ENCODE measurements around the gene ARHGEF4. TPM values are rescaled to one million over a fixed set of nuclear protein-coding genes. Genes with fewer than 3 reads are reported as not detected.

ARHGEF4 gene
- total RNA-seq, 1 experiment from 2014 or later: 0.72 TPM

DNA sequence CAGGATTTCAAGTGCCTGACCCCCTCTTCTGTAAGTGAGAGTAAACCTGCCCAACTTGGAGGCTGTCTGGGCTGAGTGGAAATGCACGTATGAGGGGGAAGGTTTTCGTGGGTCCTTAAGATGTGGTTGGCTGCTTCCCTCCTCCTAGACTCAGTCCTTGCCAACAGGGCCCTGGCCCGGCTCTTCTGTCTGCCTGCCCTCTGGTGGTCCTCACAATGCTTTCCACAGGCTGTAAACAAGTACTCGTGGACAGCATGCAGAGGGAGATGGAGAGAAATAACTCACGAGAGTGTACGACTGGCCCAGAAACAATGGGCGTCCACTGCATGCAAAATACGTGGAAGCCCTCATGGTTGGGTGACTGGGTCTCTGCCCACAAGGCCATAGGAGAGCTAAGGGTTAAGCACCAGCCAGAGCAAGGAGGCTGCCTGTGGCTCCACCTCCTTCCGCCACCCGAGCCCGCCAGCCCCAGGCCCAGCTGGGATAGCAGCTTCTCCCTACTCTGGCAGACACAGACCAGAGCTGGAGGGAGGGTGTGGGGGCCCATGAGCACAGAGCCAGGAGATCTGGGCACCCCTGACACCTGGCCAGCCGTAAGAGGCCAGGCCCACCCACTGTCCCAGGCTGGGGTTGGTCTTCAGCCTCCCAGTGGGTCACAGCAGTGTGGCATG, 17.0 kb upstream of the ARHGEF4 start:
- DNase-seq (ENCODE audit: low read depth): no peak

DNA sequence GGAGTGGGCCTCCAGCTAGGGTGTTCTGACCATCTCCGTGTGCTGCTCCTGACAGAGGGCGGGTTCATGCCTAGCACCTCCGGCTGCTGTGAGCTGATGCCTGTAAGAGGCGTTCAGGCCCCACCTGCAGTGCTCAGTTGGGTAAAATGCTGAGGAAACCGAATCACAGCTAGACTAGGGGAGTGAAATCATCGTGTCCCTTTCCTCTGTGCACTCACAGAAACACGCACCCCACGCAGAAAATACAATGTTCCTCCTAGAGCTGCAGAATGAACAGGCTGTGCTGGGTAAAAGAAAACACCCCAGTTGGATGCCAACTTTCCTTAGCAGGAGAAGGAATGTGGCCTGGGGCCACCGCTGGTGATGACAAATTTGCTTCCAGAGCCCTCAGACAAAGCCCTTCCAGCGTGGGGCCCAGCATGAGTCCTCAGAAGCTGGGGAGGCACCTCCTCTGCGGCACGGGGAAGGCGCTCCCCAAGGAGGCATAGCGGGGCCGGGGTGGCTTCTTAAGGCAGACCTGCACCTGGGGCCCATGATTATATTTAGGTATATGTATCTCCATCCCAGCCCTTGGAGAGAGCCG, 16.3 kb upstream of the ARHGEF4 start:
- DNase-seq (ENCODE audit: low read depth): no peak

DNA sequence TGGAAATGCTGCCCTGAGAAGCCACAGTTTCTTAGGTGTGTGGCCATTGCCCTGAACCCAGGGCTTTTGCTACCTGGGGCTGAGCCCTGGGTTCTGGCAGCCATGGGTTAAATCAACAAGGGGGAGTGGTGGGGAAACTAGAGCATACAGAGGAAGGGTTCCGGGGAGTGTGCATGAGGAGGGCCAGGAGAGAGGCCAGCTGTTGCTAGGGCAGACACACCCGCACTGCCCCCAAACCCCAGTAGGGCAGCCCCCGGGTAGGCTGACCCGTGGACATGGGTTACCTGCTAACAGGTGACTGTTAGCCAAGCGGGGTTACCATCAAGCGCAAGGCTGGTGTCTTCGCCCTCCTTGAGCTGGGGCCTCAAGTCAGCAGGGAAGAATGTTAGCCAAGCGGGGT, 14.8 kb upstream of the ARHGEF4 start:
- no peak for DNase-seq (ENCODE audit: low read depth)

DNA sequence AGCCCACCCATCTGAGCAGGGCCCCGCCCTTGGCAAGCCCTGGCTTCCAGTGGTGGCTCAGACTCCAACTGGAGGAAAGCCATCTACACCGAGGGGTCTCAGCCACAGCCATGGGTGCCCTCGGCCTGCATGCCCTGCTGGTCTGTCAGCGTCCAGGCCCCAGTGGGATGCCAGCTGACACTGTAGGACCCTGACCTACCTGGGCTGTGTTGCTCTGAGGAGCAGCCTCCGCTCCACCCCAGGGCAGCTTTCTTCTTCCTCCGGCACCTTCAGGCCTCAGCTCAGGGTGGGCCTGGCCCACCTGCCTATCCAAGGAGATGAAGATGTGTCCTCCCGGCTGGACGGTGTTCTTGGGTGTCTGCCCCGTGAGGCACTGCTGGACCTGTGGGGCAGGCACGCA, 13.9 kb upstream of the ARHGEF4 start:
- DNase-seq (ENCODE audit: low read depth): no peak

DNA sequence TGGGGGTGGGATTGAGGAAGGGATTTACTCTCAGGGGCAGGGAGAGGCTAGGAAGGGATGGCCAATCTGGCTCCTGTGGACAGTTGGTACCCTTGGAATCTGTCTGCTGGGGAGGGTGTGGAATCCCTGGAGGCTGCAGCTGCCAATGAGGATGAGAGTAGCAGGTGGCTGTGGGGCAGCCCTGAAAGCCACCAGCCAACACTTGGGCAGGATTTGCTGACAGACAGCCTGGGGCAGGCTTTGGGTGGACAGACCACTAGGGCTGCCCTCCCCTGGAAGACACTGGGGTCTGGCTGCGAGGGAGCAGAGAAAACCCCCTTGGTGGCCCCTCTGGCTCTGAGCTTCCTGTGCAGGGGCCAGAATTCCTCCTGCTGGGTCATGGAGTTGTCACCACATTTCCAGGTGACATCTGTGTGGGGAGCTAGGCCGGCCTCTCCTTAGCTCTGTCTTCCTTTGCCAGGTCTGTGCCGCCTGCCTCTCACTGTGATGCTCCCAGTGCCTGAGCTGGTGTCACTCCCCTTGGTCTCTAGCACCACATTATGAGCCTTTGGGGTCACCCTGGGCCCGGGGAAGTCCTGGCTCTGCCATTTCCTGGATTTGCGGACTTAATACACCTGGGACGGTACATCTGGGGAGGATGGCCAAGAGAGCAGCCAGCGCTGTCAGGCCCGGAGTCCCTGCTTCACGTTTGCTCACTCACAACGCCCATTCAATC, 13.4 kb upstream of the ARHGEF4 start:
- no peak for DNase-seq (ENCODE audit: low read depth)

DNA sequence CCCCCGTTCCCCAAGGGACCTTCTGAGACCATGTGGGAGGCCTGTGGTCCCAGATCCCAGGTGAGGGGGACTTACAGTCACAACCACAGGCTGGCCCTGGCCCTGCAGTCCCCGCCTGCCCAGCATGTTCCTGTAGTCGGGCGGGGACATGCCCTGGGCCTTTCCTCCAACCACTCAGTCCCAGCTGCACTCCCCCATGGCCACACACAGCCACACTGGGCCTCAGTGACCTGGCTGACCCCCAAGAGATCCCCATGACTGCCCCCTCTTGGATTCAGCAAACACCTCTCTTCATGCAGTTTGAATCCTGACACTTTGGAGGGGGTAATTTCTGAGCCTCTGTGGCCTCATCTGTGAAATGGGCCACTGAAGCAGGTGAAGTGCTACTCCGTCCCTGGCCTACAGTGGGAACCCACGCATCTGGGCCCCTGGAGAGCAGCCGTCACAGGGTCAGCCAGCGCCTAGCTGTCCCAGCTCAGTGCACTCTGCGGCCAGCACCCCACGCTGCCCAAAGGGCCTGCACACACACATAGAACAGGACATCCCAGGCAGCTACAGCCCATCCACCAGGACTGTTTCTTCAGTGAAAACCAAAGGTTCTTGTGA, 12.7 kb upstream of the ARHGEF4 start:
- no peak for DNase-seq (ENCODE audit: low read depth)

DNA sequence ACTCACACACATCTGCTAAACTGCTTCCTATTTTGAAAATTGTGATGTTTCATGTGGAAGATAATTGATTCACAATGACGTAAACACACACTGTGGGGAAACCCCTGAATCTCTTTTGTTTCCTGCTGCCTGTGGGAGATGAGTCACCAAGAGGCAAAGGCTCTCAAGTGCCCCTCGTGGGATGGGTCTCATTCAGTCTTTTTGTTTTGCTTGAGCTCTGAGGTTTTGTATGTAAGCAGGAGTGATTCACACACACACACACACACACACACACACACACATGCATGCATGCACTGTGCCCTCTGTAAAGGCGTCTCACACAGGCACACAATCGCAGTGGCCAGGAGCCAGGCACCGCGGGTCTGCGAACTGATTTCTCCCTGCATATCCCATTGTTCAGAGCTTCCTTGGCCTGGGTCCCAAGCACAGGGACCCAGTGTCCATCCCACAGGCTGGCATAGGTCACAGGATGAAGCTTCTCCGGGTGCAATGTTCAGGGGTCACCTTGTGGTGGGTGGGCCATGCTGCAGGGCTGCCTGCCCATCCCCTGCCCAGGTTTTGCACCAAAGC, 12.1 kb upstream of the ARHGEF4 start:
- peak; percentile 98 for DNase-seq (ENCODE audit: low read depth)

DNA sequence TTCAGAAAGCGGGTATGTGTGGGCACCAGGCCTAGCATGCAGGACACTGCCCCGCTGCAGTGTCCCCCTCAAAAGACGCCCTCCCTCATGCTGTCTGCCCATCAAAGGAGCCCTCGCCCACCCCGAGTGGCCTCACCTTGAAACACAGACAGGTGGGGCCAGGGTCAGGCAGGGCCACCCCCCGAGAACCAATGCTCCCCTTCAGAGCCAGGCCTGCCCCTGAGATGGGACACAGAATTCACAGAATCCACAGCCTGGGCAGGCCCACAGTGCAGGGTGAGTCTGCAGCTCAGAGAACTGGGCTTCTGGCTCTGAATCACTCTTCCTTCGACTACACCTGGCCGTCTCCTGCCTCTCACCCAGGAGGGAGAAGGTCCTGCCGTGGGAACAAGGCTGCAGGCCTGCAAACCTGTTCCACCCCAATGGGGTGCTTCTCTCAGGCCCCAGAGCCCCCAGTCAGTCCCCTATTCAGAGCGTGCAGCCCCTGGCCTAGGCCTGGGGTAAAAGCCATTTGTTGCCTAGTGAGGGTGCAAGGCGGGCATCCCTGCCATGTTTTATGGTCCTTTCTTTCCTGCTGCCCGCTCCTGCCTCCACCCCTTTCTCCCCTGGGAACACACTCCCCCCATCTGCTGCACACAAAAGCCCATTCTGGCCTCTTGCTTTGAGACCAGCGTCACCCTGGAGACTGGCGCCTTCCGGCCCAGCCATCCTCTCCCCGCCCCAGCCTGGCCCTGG, 11.3 kb upstream of the ARHGEF4 start:
- DNase-seq (ENCODE audit: low read depth): no peak

DNA sequence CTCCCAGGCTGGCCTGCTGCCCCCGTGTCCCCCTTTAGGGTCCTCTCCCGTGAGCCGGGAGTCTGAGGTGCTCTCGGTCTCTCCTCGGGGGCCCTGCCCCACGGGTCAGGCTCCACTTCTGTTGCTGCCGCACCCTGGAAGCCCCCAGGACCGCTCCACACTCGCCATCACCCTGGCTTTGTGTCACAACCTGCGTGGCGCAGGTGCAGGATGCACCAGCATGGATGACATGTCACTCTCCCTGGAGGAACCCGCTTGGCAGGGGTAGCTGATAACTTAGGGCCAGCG, 10.8 kb upstream of the ARHGEF4 start:
- DNase-seq (ENCODE audit: low read depth): no peak

DNA sequence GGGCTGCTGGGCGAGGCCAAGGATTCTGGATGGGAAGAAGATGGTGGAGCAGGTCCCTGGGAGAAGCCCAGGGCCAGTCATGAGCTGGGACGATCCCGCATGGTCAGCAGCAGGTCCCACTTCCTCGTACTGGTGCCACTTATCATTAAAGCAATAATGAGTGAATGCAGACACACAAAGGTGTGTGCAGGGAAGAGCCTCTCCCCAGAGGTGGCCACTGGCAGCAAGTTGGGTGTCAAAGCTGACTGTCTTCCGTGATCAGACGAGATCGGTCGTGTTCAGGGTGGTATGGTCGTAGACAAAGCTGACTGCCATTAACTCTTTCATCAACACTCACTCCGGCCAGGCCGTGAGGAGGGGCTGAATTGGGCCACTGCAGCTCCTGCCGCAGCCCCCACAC, 10.3 kb upstream of the ARHGEF4 start:
- no peak for DNase-seq (ENCODE audit: low read depth)

DNA sequence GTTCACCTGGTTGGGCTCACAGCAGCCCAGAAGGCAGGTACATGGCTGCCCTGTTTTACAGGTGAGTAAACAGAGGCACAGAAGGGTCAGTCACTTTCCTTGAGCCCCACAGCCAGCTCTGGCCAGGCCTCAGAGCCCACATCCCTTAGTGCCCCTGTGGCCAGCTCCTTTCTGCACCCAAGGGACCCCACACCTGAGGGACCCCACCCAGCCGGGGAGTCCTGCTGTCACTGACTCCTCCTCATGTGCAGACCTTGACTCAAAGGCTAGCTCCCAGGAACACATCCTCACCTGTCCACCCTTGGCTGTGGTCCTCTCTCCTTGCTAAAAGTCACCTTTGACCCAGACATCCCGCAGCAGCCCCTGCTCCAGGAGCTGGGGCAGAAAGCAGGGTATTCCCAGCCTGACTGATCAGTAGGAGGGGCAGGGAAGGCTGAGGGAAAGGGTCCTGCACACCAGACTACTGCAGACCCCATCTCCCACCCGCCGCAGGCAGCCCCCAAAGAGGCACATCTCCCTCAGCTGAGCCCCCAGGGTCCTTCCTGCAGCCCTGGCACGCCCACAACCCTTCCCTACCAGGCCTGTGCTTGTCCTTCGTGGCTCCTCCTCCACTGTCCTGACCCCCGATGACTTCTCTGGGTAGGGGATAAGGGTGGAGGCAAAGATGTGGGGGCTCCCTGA, 9.8 kb upstream of the ARHGEF4 start:
- DNase-seq (ENCODE audit: low read depth): no peak

DNA sequence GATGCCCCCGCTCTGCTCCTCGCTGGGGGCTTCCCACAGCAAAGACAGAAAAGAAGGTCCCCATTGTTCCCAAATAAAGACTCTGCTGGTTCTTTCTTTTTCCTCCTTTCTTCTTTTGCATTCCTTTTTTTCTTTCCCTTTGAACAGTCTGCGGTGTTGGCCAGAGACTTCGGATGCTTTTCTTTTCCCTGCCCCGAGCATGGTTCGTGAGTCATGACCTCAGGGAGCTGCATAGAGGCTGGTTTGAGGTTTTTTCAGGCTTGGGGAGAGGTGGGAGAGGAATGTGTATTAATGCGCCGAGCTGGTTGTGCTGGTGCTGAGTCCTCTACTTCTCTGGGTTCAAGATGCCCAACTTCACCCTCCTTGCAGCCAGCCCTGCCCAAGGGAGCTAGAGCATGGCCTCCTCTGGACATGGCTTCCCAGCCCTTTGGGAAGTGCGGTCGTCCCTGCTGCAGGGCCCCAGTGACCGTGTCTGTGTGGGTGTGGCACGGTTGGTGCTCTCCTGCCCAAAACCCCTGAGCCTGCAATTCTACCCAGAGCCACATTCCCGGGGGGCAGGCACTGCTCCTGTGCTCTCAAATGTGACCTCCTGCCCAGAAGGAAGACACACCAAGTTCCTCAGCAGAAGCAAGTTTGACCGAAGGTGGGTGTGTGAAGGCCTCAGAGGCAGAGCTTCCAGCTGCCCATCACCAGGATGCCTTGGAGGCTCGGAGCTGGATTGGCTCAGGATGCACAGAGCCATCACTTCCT, 9.0 kb upstream of the ARHGEF4 start:
- peak; percentile 85 for DNase-seq (ENCODE audit: low read depth)

DNA sequence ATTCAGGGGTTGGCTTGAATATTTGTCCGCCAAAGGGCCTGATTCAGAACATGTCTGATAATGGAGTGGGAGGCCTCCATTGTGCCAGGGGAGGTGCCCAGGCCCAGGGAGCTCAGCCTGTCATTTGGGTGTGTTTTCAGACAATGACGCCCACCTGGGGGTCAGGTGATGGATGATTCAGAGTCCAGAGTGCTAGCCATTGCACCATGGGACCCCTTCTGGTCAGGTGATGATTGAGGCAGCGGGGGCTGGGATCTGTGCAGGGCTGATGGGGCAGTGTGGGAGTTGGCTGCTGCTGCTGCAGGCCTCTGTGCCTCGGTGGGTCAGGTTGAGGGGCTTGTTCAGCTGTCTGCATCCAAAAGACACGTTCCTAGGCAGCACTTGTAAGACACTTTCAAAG, 8.3 kb upstream of the ARHGEF4 start:
- peak; percentile 22 for DNase-seq (ENCODE audit: low read depth)

DNA sequence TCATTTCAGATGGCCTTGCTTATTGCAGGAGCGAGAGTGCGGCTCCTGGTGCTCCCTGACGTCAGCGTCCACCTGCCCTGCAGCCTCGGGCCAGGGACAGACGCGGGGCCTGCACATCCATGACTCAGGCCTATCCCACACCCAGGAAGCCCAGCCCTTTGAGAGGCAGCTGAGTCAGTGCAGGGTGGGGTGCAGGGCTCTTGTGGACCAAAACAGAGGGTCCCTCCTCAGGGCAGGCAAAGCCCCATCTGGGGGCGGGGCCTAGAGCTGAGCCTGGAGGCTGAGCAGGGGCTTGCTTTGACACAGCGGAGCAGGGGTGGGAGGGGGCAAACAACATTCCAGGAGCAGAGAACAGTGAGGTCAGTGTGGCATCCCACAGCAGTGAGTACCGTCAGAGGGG, 7.7 kb upstream of the ARHGEF4 start:
- DNase-seq (ENCODE audit: low read depth): peak; percentile 47

DNA sequence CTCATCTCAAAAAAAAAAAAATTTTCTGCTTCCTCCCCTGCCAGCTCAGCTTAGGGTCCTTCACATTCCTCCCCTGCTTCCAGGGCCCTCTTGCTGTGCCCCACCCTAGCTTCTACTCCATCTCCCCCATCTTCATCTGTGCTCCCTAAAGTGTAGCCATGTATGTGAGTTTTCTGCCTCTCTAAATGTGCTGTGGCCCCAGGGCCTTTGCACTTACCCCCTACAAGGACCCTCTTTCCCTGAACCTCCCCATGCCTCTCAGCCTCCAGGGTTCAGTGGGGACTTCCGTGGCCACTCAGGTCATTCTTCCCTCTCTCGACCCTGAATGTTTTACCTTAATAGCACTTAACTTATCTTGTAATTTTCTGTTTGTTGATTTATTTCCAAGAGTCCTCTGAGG, 6.2 kb upstream of the ARHGEF4 start:
- no peak for DNase-seq (ENCODE audit: low read depth)

DNA sequence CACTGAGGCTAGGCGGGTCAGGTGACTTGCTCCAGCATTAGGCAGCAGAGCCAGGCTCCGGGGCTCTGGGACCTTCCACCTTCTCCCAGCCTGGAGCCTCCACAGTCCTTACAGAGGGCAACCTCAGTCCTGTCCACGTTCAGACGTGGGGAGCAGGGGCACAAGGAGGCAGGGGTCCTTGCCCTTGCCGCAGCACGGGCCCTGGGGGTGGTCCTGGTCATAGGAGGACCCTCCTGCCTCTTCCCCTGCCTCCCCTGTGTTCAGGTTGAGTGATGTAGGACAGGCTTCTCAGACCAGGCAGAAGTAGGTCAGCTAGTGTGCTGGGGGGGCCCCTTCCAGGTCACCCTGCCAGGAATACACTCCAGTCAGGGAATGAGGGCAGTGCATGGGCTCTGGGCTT, 5.4 kb upstream of the ARHGEF4 start:
- no peak for DNase-seq (ENCODE audit: low read depth)

DNA sequence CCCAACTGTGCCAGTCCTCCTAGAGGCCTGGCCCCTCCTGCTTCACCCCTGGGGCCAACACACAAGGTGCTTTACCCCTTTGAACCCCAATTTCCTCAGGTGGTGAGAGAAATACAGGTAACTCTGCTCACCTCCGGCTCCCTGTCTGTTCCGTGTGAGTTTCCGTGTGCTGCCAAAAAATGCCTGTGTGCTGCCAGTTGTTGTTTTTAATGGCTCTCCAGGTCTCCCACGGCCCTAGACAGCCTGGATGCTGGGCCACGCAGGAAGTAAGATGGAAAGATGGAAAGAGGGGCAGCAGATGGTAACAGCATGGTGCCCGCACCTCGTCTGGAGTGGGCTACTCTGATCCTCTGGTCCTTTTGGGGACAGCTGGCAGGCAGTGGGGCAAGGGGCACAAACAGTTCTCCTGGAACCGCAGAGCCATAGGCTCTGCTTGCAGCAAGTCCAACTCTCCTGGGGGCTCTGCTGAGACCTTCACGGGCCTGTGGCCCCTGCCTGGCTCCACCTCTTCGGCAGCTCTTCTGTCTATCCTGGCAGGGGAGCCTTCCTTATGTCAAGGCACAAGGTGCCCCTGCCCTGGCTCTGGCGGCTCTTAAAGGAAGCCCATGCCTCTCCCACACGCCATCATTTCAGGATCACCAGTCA, 4.3 kb upstream of the ARHGEF4 start:
- DNase-seq (ENCODE audit: low read depth): no peak

DNA sequence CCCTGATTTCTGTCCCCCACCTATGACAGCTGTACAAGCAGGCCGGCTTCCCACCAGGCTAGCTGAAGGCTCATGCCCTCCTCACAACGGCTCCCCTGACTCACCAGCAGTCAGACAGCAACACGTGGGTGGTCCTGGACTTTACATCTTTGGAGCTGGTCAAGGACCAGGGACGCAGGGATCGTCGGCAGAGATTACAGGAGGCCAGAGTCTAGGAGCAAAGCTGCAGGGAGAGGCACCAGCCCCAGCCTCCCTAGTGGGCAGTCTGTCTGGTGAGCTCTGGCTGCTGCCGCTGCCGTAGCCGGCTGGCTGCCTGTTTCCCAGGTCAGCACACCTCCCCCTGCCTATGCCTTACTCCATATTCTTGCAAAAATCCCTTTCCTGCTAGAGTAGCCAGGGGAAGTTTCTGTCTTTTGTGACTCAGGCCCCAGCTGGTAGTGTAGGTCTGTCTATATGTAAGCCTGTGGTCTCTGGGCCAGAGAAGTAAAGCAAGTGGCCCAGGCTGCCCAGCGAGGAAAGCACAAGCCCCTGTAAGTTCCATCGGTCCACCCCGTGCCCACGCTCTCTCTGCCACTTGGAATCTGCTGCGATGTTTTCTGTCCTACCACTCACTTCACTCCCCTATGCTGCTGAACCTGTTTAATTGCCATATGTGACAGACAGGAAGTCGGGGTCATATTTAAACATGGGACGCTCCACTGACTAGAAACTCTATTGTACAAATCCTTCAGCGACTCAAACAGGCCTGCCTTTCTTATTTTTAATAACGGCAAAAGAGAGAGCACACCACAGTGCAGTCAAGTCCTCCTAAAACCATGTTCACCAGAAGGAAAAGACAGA, 2.4 kb upstream of the ARHGEF4 start:
- DNase-seq (ENCODE audit: low read depth): peak; percentile 66
